CD4-positive, alpha-beta T cell (primary cell): ENCODE results near the gene PRKN. TPM values are rescaled to one million over a fixed set of nuclear protein-coding genes. Genes with fewer than 3 reads are reported as not detected.

Experiments
- ATAC-seq: fragments of 200-7000 bp; cut with Tn5 transposase; one replicate; pipeline ENCODE4 v1.10.0; 2022; ENCODE audit warnings: mild to moderate bottlenecking; ENCODE audit not compliant: poor library complexity
- CTCF ChIA-PET: fragments of 350-600 bp; sonication (Branson Sonifier 250); formaldehyde crosslinking; loops from one replicate; lab custom pipeline; 2021; ENCODE audit warnings: antibody characterized with exemption, inconsistent platforms; lab: Charles Lee
- POLR2A ChIA-PET: fragments of 350-600 bp; sonication (Branson Sonifier 250); formaldehyde crosslinking; loops from one replicate; lab custom pipeline; 2021; ENCODE audit warnings: antibody characterized with exemption, inconsistent platforms; lab: Charles Lee
- DNase-seq, 14 experiments: peaks; one replicate each; pipeline ENCODE4 v3.0.0-alpha.2; 2013 to 2020; ENCODE audit warnings: mixed read lengths in 2 of 14
- H3K27ac ChIP-seq, 2 donors: one replicate each; pipeline versions ENCODE4 v1.5.1 to v1.7.0; 2013; ENCODE audit warnings: low read length in 2 of 2, low read depth in 1 of 2, mild to moderate bottlenecking in 1 of 2
- H3K27me3 ChIP-seq, 2 experiments: 1 replicate in 1 of 2; 2 replicates in 1 of 2; pipeline versions ENCODE4 v1.6.1 to v1.7.0; 2013; ENCODE audit warnings: low read length in 2 of 2, control low read depth in 1 of 2, mild to moderate bottlenecking in 1 of 2, moderate library complexity in 1 of 2; ENCODE audit not compliant: insufficient read depth in 2 of 2, control insufficient read depth in 1 of 2
- H3K36me3 ChIP-seq: one replicate; pipeline ENCODE4 v1.6.1; 2013; ENCODE audit warnings: low read length, control low read depth; ENCODE audit not compliant: insufficient read depth
- H3K4me1 ChIP-seq: one replicate; pipeline ENCODE4 v1.6.1; 2013; ENCODE audit warnings: low read length, control low read depth; ENCODE audit not compliant: insufficient read depth
- H3K4me3 ChIP-seq: one replicate; pipeline ENCODE4 v1.5.1; 2013; ENCODE audit warnings: mild to moderate bottlenecking, low read length, moderate library complexity
- H3K9me3 ChIP-seq, 2 experiments: 1 replicate in 1 of 2; 2 replicates in 1 of 2; pipeline versions ENCODE4 v1.6.1 to v1.7.0; 2013; ENCODE audit warnings: low read length in 2 of 2, mild to moderate bottlenecking in 2 of 2, control low read depth in 1 of 2, moderate library complexity in 1 of 2; ENCODE audit not compliant: control insufficient read depth in 1 of 2, insufficient read depth in 1 of 2
- H3K27ac Mint-ChIP-seq: one replicate; pipeline ENCODE4 v1.8.0; 2020; ENCODE audit warnings: mixed read lengths
- H3K27me3 Mint-ChIP-seq: one replicate; pipeline ENCODE4 v1.8.0; 2021; ENCODE audit warnings: mixed read lengths
- H3K36me3 Mint-ChIP-seq: one replicate; pipeline ENCODE4 v1.8.0; 2021; ENCODE audit warnings: low read depth, mixed read lengths
- H3K4me1 Mint-ChIP-seq: one replicate; pipeline ENCODE4 v1.8.0; 2021; ENCODE audit warnings: low read depth, mixed read lengths
- H3K4me3 Mint-ChIP-seq: one replicate; pipeline ENCODE4 v1.8.0; 2020; ENCODE audit warnings: mild to moderate bottlenecking, mixed read lengths
- H3K9me3 Mint-ChIP-seq: one replicate; pipeline ENCODE4 v1.8.0; 2020; ENCODE audit warnings: mixed read lengths
- CTCF ChIP-seq: fragments of 200-600 bp; IDR thresholded peaks from one replicate; pipeline ENCODE4 v1.8.0; 2022; ENCODE audit warnings: antibody characterized with exemption, mild to moderate bottlenecking
- intact Hi-C, 2 experiments: fragments of 100-400 bp; cut with DNase I in 1 of 2; cut with micrococcal nuclease in 1 of 2; formaldehyde crosslinking; loops; one replicate each; pipeline versions ENCODE4 v1.15.1 to v1.9.0; 2023 to 2025; cut with DNase I, micrococcal nuclease
- total RNA-seq, 174 experiments: library from RNA in 2 of 174; stranded (reverse) in 2 of 174; gene quantifications; one replicate each; pipeline ENCODE4 v1.2.3 and lab custom pipeline; 2021 to 2026

Gene PRKN
- total RNA-seq, 2 experiments from 2014 or later = 5.2 to 5.4 TPM

GRCh38 chr6:162591517-162591916 is 136.0 kb downstream of the PRKN start:
- ChIA-PET POLR2A (no interaction called here), CTCF (no interaction called here)
- no peaks in the 10 kb centered on the region for H3K36me3 ChIP-seq
- Mint-ChIP-seq H3K4me3 (no peak overlapping the region), H3K27ac (no peak overlapping the region), H3K9me3 (peaks cover 3% of the 10 kb centered on the region), H3K27me3 (no peaks in the 10 kb centered on the region), H3K36me3 (peaks cover 6% of the 10 kb centered on the region), H3K4me1 (no peaks in the 10 kb centered on the region)
- intact Hi-C loops = no loop called here
- no peak for TF ChIP-seq CTCF
- H3K27me3 ChIP-seq = no peaks in the 10 kb centered on the region
- H3K4me3 ChIP-seq = no peak overlapping the region
- ATAC-seq = no peak
- peaks cover 0 to 9% of the 10 kb centered on the region in 2 experiments for H3K9me3 ChIP-seq
- DNase-seq = no peak
- H3K4me1 ChIP-seq = no peaks in the 10 kb centered on the region
- no peak overlapping the region for H3K27ac ChIP-seq

- no peak overlapping the region for H3K4me3 Mint-ChIP-seq
- POLR2A ChIA-PET = no interaction called here
These were observed 145.4 kb downstream of the PRKN start for GRCh38 chr6:162581988-162582780.

GRCh38 chr6:162580619-162581018 is 146.9 kb downstream of the PRKN start:
- Histone ChIP-seq H3K4me1 (no peaks in the 10 kb centered on the region), H3K4me3 (no peak overlapping the region), H3K27ac (no peak overlapping the region), H3K27me3 (no peaks in the 10 kb centered on the region), H3K9me3 (no peaks in the 10 kb centered on the region), H3K36me3 (no peaks in the 10 kb centered on the region)
- Mint-ChIP-seq H3K9me3 (no peaks in the 10 kb centered on the region), H3K36me3 (no peaks in the 10 kb centered on the region), H3K27ac (no peak overlapping the region), H3K27me3 (no peaks in the 10 kb centered on the region), H3K4me3 (no peak overlapping the region), H3K4me1 (no peaks in the 10 kb centered on the region)
- TF ChIP-seq CTCF = no peak
- ATAC-seq (no peak), DNase-seq (no peak)
- ChIA-PET CTCF (no interaction called here), POLR2A (no interaction called here)
- intact Hi-C loops = no loop called here

More at GRCh38 chr6:162581988-162582780, 145.4 kb downstream of the PRKN start:
- no peaks in the 10 kb centered on the region for H3K27me3 ChIP-seq
- H3K27ac Mint-ChIP-seq = no peak overlapping the region
- H3K27me3 Mint-ChIP-seq = no peaks in the 10 kb centered on the region
- TF ChIP-seq CTCF = no peak
- no peak overlapping the region for H3K4me3 ChIP-seq
- intact Hi-C loops = no loop called here
- no peaks in the 10 kb centered on the region for H3K4me1 Mint-ChIP-seq
- DNase-seq = no peak
- CTCF ChIA-PET = no interaction called here
- H3K9me3 ChIP-seq = no peaks in the 10 kb centered on the region
- H3K27ac ChIP-seq = no peak overlapping the region
- ATAC-seq = no peak
- no peaks in the 10 kb centered on the region for H3K9me3 Mint-ChIP-seq
- no peaks in the 10 kb centered on the region for H3K4me1 ChIP-seq
- no peaks in the 10 kb centered on the region for H3K36me3 ChIP-seq
- H3K36me3 Mint-ChIP-seq = no peaks in the 10 kb centered on the region
